Activated naive CD8-positive, alpha-beta T cell treated with anti-CD3 and anti-CD28 coated beads, Interleukin-2, amount 50 U/mL, for 16 hours (primary cell): ENCODE results near the gene MAP1LC3B.

ENCODE experiments used
- DNase-seq: peaks from one replicate; pipeline ENCODE4 v3.0.0-alpha.2; 2020; ENCODE audit warnings: low read depth, low spot score

Gene MAP1LC3B

GRCh38 chr16:87426423-87427215 is 34.5 kb downstream of the MAP1LC3B start:
- no peak for DNase-seq

GRCh38 chr16:87431926-87432325 is 39.8 kb downstream of the MAP1LC3B start:
- no peak for DNase-seq

GRCh38 chr16:87432330-87432915 is 40.3 kb downstream of the MAP1LC3B start:
- no peak for DNase-seq

DNA sequence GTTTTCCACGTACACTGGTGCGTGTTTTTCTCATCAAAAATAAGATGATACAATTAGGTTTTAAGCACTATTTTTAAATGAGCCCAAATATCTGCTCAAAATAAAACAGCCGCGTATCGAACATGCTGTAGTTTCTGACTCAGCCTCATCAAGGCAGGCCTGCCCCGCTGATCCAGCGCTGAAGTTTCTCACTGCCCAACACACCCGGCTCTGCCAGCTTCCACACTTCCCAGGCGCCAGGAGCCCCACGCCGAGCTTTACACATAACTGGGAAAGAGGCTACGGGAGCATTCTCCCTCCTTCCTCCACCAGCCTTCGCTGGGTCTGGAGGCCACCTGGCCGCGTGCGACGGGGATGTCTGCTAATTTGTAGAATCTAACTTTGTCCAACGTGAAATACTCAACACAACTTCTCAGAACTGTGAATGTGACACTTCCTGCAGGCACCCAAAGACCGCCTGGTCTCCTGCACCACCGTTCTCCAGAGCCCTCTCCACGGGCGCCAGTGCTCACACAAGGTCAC is 42.1 kb downstream of the MAP1LC3B start:
- no peak for DNase-seq

DNA sequence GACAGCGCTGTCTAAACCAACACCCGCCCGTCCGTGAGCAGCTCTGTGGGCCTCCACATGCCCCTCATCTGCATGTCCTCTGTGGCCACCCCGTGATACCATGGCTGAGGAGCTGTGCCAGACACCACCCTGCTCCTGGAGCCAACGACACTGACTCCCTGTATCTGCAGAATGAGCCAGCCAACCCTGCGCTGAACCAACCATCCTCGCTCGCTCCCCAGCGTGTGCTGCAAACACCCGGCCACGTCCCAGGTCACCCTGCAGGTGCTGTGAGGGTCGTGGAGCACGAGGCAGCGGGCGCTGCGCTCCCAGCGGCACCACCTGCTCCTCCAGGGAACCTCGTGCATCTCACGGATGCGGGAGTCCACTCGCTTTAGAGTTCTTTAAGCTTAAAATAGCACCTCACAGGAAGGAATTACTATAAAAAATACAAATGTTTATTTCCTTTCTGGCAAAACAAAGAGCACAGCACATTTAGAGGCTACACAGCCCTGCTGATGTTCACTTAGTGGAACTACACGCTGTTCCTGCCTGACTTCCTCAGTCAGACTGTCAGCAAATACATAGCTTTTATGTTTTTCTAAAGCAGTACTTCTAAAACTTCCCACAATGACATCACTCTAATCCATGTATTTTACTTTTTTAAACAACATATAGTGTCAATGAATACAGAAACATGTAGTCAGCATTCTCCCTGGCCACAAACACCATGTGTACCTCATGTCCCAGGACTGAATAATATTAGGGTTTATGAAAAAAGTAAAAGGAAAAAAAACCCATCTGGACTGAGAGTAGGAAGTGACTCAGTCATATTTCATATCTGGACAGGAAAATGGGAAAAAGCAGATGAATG is 43.5 kb downstream of the MAP1LC3B start:
- no peak for DNase-seq

- DNase-seq, result no peak
Measured at GRCh38 chr16:87436225-87437172, 44.4 kb downstream of the MAP1LC3B start.

- DNase-seq, result no peak
Measured at GRCh38 chr16:87437327-87437726, 45.2 kb downstream of the MAP1LC3B start.

GRCh38 chr16:87437911-87438610 is 45.9 kb downstream of the MAP1LC3B start:
- DNase-seq, result no peak

GRCh38 chr16:87438611-87438985 is 46.5 kb downstream of the MAP1LC3B start:
- no peak for DNase-seq

DNA sequence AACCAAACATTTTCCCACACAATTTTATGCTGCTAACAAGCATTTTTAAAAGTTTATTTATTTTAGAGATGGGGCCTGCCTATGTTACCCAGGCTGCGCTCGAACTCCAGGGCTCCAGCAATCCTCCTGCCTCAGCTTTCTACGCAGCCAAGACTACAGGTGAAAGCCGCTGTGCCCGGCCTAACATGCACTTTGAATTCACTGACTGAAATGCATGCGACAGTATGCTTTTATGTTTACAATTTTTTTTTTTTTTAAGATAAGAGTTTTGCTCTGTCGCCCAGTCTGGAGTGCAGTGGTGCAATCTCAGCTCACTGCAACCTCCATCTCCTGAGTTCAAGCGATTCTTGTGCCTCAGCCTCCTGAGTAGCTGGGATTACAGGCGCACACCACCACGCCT is 47.8 kb downstream of the MAP1LC3B start:
- DNase-seq, result no peak

DNA sequence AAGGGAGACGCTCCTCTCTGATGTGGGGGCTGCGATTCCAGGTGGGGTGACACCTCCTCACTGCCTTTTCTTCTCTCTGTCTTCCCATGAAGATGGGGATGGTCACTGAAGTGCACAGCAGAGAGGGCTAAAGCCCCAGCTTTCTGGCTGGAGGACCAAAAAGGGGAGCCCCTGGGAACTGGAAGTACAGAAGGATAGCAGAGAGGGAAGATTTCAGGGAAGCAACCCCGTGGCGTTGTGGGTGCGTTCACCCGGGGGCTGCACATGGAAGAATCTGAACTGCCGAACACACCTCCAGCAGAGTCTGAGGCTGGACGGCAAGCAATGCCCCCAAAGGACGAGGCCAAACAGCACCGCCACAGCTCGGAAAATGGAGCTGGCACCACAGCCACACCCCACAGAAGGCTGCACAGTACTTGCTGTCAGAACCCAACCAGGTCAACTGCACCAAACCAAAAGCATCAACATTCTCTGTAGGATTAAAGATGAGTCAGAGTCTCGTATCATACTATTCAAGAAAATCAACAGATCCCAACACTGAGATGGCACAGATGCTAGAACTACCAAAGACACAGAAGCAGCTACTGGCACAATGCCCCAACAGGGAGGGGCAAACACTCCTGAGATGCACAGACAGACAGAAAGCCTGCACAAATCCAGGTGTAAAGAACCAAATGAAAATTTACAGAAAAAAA is 49.9 kb downstream of the MAP1LC3B start:
- DNase-seq, result no peak

DNA sequence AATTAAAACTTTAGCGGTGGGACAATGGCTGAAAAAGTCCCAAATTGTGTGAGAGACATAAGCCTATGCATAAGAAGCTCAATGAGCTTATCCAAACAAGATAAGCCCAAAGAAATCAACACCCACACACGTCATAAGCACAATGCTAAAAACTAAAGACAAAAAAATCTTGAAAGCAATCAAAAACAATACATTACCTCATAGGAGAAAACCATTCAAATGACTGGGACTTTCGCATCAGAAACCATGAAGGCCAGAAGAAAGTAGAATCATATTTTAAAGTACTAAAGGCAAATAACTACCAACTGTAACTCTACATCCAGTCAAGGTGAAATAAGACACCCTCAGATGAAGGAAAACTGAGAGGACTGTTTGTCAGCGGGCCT is 50.4 kb downstream of the MAP1LC3B start:
- no peak for DNase-seq

- no peak for DNase-seq
Measured at GRCh38 chr16:87443016-87443415, 50.9 kb downstream of the MAP1LC3B start.

- no peak for DNase-seq
Measured at GRCh38 chr16:87443964-87444363, 51.8 kb downstream of the MAP1LC3B start.

DNA sequence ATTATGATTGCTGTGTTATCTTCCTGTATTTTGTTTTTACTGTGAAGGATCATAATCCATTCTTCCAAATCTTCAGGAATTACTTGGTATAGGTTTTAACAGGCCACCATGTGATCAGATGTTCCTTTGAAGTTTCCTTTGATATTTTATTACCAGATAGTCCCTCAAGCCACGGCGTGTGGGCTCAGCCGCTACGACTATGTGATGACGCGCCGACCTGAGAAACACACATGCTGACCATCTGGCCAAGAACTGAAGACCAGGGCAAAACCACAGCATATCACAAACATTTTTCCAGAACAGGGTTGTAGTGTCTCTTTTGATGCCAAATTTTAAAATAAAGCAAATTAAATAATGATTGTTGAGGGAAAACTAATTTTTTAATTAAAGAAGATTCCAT is 53.4 kb downstream of the MAP1LC3B start:
- no peak for DNase-seq

- DNase-seq, result no peak
Measured at GRCh38 chr16:87446479-87446878, 54.3 kb downstream of the MAP1LC3B start.

GRCh38 chr16:87447323-87447722 is 55.2 kb downstream of the MAP1LC3B start:
- no peak for DNase-seq

GRCh38 chr16:87448866-87449265 is 56.7 kb downstream of the MAP1LC3B start:
- no peak for DNase-seq

DNA sequence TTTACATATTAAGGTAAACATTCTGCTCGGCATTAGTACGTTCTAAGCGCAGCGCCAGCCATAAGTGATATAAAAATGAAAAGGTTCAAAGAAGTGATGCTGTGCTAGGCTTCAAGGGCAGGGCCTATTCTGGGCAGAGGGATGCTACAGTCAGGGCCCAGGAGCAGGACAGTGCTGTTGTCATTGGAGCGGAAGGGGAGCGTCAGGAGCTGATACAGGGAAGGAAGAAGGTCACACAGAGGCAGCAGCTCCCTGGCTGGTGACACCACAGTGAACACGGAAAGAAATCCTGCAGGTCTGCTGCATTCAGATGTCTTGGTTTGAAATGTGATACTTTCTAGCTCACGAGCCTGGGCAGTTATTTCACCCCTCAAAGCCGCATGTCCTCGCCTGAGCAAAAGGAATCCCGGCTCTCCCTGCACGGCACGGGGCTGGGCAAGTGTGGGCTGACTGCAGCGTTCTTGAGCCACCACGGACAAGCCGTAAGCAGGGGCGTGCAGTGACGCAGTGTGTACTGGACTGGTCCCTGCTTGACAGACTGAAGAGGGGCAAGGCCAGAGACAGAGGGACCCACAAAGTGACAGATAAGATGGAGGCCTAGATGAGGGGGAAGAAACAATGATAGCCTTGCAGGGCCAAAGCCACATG is 59.6 kb downstream of the MAP1LC3B start:
- DNase-seq, result no peak
